Measurements from ENCODE around the gene NSDHL.
A peak's percentile ranks its signal among the peaks of the same experiment; 100 is the strongest.

- TF ChIP-seq MAX (IDR thresholded peaks at IDR 0.05; ENCODE audit: low read depth, low read length) (peak; percentile 86), CTCF (IDR thresholded peaks at IDR 0.05; ENCODE audit: low read depth, low read length) (no peak), POLR2A (IDR thresholded peaks at IDR 0.05; ENCODE audit: extremely low read depth, insufficient read length) (no peak), MYC (IDR thresholded peaks at IDR 0.05; ENCODE audit: low read depth, low read length) (peak; percentile 79)
Measured at GRCh38 chrX:152847281-152847680, 16.4 kb downstream of the NSDHL start.

All from NB4 (cell line).